GM19025 (cell line): ENCODE data around the gene VIPR2.

ENCODE experiments used
- ATAC-seq: cut with Tn5 transposase; IDR thresholded peaks from one replicate; pipeline ENCODE4 v1.9.1; 2021; ENCODE audit warnings: mild to moderate bottlenecking, low read depth, moderate library complexity; ENCODE audit not compliant: unreplicated experiment

Gene VIPR2

GRCh38 chr7:159031135-159031701 is 113.4 kb downstream of the VIPR2 start:
- no peak for ATAC-seq

- ATAC-seq, result no peak
Observed at GRCh38 chr7:159030490-159031134, 114.1 kb downstream of the VIPR2 start.

- no peak for ATAC-seq
Observed at GRCh38 chr7:159028508-159029401, 115.9 kb downstream of the VIPR2 start.

- ATAC-seq, result no peak
Observed at GRCh38 chr7:159027789-159028507, 116.7 kb downstream of the VIPR2 start.

GRCh38 chr7:159027056-159027788 is 117.4 kb downstream of the VIPR2 start:
- no peak for ATAC-seq

- ATAC-seq, result no peak
Observed at GRCh38 chr7:159026271-159027055, 118.2 kb downstream of the VIPR2 start.

- ATAC-seq, result no peak
Observed at GRCh38 chr7:159025161-159025779, 119.4 kb downstream of the VIPR2 start.

- ATAC-seq, result no peak
Observed at GRCh38 chr7:159024280-159024951, 120.3 kb downstream of the VIPR2 start.

GRCh38 chr7:159023746-159024145 is 120.9 kb downstream of the VIPR2 start:
- ATAC-seq, result no peak

- no peak for ATAC-seq
Observed at GRCh38 chr7:159023206-159023605, 121.5 kb downstream of the VIPR2 start.

- no peak for ATAC-seq
Observed at GRCh38 chr7:159022238-159022993, 122.3 kb downstream of the VIPR2 start.

- no peak for ATAC-seq
Observed at GRCh38 chr7:159020987-159021386, 123.7 kb downstream of the VIPR2 start.

GRCh38 chr7:159019111-159019510 is 125.6 kb downstream of the VIPR2 start:
- ATAC-seq, result no peak

GRCh38 chr7:159017741-159018140 is 126.9 kb downstream of the VIPR2 start:
- ATAC-seq, result no peak

GRCh38 chr7:159017210-159017609 is 127.5 kb downstream of the VIPR2 start:
- ATAC-seq, result no peak

GRCh38 chr7:159016591-159016990 is 128.1 kb downstream of the VIPR2 start:
- ATAC-seq, result no peak

- no peak for ATAC-seq
Observed at GRCh38 chr7:159015454-159016410, 128.9 kb downstream of the VIPR2 start.
